Mesothelial cell of epicardium (in vitro differentiated cells): ENCODE results near the gene TMEM100. TPM values are rescaled to one million over a fixed set of nuclear protein-coding genes. Genes with fewer than 3 reads are reported as not detected.

Experiments used
- DNase-seq, 2 experiments: peaks; one replicate each; pipeline ENCODE4 v3.0.0; 2021; ENCODE audit warnings: low spot score in 2 of 2; ENCODE audit not compliant: unreplicated experiment in 2 of 2
- H3K27ac Mint-ChIP-seq: 2 replicates; pipeline ENCODE4 v1.8.0; 2021; ENCODE audit warnings: mixed read lengths
- H3K27me3 Mint-ChIP-seq: 2 replicates; pipeline ENCODE4 v1.8.0; 2021; ENCODE audit warnings: low read depth, mixed read lengths
- H3K36me3 Mint-ChIP-seq: 2 replicates; pipeline ENCODE4 v1.8.0; 2021; ENCODE audit warnings: mixed read lengths
- H3K4me1 Mint-ChIP-seq: 2 replicates; pipeline ENCODE4 v1.8.0; 2021; ENCODE audit warnings: mixed read lengths
- H3K4me3 Mint-ChIP-seq: 2 replicates; pipeline ENCODE4 v1.8.0; 2021; ENCODE audit warnings: mild to moderate bottlenecking, moderate library complexity, mixed read lengths
- H3K9me3 Mint-ChIP-seq: 2 replicates; pipeline ENCODE4 v1.8.0; 2021; ENCODE audit warnings: mixed read lengths
- total RNA-seq: library from RNA; stranded (reverse); gene quantifications from 3 replicates; pipeline ENCODE4 v1.2.1, GENCODE V29; 2021
- TF ChIP-seq, protein P1 (sequence below): fragments of 200-600 bp; sonication (generic); IDR thresholded peaks from one replicate; pipeline ENCODE4 v1.5.0; 2021; ENCODE audit warnings: antibody characterized with exemption; ENCODE audit not compliant: unreplicated experiment

Gene TMEM100
- total RNA-seq, 1 donor from 2014 or later, result 5.1 TPM

DNA sequence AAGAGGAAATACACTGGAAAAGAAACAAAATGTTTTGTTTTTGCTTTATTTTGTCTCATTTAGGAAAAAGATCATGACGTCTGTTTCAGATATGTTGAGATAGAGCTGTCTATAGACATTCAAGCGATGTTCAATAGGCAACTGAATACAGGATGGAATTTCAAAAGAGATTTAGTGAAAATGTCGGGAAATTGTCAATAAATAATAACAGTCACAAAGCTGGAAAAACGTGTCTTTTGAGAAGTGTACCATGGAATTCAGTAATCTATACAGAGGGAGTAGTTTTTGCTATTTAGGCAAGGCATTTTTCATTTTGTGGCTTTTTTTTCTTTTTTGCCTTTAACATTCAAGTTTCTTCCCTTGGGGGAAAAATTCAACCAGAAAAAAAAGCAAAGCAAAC lies 33.0 kb downstream of the TMEM100 start:
- Mint-ChIP-seq H3K36me3 (peaks cover 3% of the 10 kb centered on the region), H3K9me3 (peaks cover 20% of the 10 kb centered on the region), H3K4me3 (no peak overlapping the region), H3K27ac (no peak overlapping the region), H3K4me1 (peaks cover 17% of the 10 kb centered on the region), H3K27me3 (peaks cover 3% of the 10 kb centered on the region)
- no peak for DNase-seq
- TF ChIP-seq, protein P1, sequence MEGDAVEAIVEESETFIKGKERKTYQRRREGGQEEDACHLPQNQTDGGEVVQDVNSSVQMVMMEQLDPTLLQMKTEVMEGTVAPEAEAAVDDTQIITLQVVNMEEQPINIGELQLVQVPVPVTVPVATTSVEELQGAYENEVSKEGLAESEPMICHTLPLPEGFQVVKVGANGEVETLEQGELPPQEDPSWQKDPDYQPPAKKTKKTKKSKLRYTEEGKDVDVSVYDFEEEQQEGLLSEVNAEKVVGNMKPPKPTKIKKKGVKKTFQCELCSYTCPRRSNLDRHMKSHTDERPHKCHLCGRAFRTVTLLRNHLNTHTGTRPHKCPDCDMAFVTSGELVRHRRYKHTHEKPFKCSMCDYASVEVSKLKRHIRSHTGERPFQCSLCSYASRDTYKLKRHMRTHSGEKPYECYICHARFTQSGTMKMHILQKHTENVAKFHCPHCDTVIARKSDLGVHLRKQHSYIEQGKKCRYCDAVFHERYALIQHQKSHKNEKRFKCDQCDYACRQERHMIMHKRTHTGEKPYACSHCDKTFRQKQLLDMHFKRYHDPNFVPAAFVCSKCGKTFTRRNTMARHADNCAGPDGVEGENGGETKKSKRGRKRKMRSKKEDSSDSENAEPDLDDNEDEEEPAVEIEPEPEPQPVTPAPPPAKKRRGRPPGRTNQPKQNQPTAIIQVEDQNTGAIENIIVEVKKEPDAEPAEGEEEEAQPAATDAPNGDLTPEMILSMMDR, result no peak

DNA sequence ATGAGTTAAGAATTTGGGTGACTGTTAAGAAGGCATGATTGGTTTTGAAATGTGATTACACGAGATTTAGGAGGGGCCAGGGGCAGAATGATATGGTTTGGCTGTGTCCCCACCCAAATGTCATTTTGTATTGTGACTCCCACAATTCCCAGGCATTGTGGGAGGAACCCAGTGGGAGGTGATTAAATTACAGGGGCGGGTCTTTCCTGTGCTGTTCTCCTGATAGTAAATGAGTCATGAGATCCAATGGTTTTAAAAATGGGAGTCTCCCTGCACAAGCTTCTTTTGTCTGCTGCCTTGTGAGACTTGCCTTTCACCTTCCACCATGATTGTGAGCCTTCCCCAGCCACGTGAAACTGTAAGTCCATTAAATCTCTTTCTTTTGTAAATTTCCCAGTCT lies 34.6 kb downstream of the TMEM100 start:
- peaks cover 22% of the 10 kb centered on the region for H3K9me3 Mint-ChIP-seq
- no peak for DNase-seq
- peaks cover 4% of the 10 kb centered on the region for H3K27me3 Mint-ChIP-seq
- H3K27ac Mint-ChIP-seq, result no peak overlapping the region
- H3K4me3 Mint-ChIP-seq, result no peak overlapping the region
- TF ChIP-seq, protein P1, result no peak
- H3K36me3 Mint-ChIP-seq, result peaks cover 3% of the 10 kb centered on the region
- H3K4me1 Mint-ChIP-seq, result peaks cover 17% of the 10 kb centered on the region

DNA sequence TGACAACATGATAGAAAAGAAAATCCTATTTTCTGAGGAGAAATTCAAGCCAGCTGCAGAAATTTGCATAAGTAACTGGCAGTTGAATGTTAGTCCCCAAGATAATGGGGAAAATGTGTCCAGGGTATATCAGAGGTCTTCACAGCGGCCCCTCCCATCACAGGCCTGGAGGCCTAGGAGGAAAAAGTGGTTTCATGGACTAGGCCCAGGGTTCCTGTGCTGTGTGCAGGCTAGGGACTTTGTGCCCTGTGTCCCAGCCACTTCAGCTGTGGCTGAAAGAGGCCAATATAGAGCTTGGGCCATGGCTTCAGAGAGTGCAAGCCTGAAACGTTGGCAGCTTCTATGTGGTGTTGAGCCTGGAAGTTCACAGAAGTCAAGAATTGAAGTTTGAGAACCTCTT lies 35.6 kb downstream of the TMEM100 start:
- H3K27me3 Mint-ChIP-seq, result peaks cover 4% of the 10 kb centered on the region
- peaks cover 17% of the 10 kb centered on the region for H3K4me1 Mint-ChIP-seq
- peaks cover 3% of the 10 kb centered on the region for H3K36me3 Mint-ChIP-seq
- no peak for DNase-seq
- H3K4me3 Mint-ChIP-seq, result no peak overlapping the region
- H3K27ac Mint-ChIP-seq, result no peak overlapping the region
- peaks cover 22% of the 10 kb centered on the region for H3K9me3 Mint-ChIP-seq
- TF ChIP-seq, protein P1, result no peak

DNA sequence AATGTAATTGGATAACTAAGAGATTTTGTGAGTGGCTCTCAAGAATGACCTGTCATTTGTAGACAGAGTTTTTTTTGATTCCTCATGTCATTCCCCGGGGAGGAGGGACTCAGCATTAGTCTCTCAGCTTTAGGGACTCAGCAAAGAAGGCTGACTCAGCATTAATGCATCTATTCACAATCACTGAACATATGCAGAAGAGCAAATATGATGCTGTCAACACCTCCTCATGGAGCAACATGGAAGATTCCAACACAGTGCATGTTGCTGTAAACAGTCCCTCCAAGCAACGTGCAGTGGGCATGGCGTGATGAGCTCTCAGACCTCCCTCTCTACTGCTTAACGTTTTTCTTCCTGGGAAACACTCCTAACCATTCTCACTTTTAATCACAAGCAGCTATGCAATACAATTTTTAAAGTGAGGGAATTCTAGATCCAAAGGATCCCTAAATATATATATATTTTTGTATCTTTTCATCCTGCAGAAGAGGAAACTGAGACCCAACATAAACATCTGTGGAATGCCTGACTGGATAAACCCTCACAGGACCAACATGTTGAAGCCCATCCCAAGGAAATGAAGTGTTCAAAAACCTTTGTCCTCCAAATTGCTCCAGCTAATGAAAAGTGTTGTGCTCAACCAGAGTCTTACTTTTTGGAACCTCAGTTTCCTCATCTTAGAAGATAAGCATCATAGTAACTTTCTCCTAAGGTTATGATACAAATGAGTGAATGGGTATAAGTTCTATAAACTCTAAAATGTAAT lies 38.9 kb downstream of the TMEM100 start:
- DNase-seq, result no peak
- H3K27me3 Mint-ChIP-seq, result peaks cover 7% of the 10 kb centered on the region
- H3K9me3 Mint-ChIP-seq, result peaks cover 22% of the 10 kb centered on the region
- H3K4me3 Mint-ChIP-seq, result no peak overlapping the region
- H3K4me1 Mint-ChIP-seq, result no peaks in the 10 kb centered on the region
- TF ChIP-seq, protein P1, result no peak
- peaks cover 3% of the 10 kb centered on the region for H3K36me3 Mint-ChIP-seq
- no peak overlapping the region for H3K27ac Mint-ChIP-seq

DNA sequence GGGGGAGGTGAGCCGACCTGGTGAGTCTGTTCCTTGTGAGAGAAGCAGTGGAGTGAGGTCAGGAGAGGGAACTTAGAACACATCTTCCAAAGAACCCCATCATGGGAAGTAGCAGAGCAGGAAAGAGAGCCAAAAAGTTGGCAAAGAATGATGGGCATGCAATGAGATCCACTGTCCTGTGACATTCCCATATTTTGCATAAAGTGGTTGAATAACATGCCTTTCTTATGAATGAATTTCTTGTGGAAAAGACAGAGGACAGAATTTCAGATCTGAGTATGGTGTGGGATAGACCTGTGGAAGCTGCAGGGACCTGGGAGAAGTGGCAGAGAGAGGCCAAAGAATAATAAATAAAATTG lies 41.3 kb downstream of the TMEM100 start:
- Mint-ChIP-seq H3K4me1 (no peaks in the 10 kb centered on the region), H3K36me3 (no peaks in the 10 kb centered on the region), H3K4me3 (no peak overlapping the region), H3K27ac (no peak overlapping the region), H3K9me3 (peaks cover 16% of the 10 kb centered on the region), H3K27me3 (peaks cover 11% of the 10 kb centered on the region)
- TF ChIP-seq, protein P1, result no peak
- no peak for DNase-seq
